IPS DF 6.9 (cell line): ENCODE measurements around the gene ENDOU.

ENCODE experiments used
- DNase-seq: peaks from one replicate; pipeline ENCODE4 v3.0.0-alpha.2; 2013; ENCODE audit warnings: low read depth, low spot score
- H3K27ac ChIP-seq: one replicate; pipeline ENCODE4 v1.5.1; 2013; ENCODE audit warnings: low read length, control low read depth
- H3K27me3 ChIP-seq: 2 replicates; pipeline ENCODE4 v1.6.1; 2013; ENCODE audit warnings: mild to moderate bottlenecking, low read length; ENCODE audit not compliant: control insufficient read depth, insufficient read depth
- H3K36me3 ChIP-seq: 2 replicates; pipeline ENCODE4 v1.6.1; 2013; ENCODE audit warnings: low read length; ENCODE audit not compliant: control insufficient read depth, insufficient read depth
- H3K4me1 ChIP-seq: 2 replicates; pipeline ENCODE4 v1.6.1; 2013; ENCODE audit warnings: low read length; ENCODE audit not compliant: control insufficient read depth, insufficient read depth
- H3K4me3 ChIP-seq: 2 replicates; pipeline ENCODE4 v1.5.1; 2013; ENCODE audit warnings: mild to moderate bottlenecking, low read length
- H3K9me3 ChIP-seq: 2 replicates; pipeline ENCODE4 v1.6.1; 2013; ENCODE audit warnings: low read length, inconsistent platforms; ENCODE audit not compliant: control insufficient read depth, insufficient read depth
- WGBS: extraction: QIAGEN DNeasy Blood & Tissue Kit; methylation state at CpG from one replicate; pipeline ENCODE4 v1.1.7; 2013; ENCODE audit warnings: mixed read lengths, missing lambda C conversion rate; ENCODE audit not compliant: insufficient read length, insufficient coverage; 5-methylcytosine and 5-hydroxymethylcytosine counted together

The ENDOU gene

GRCh38 chr12:47755655-47756562 is 30.6 kb upstream of the ENDOU start:
- no peak overlapping the region for H3K4me3 ChIP-seq
- H3K27me3 ChIP-seq, result no peaks in the 10 kb centered on the region
- H3K36me3 ChIP-seq, result no peaks in the 10 kb centered on the region
- no peak for DNase-seq
- H3K27ac ChIP-seq, result no peak overlapping the region
- no peaks in the 10 kb centered on the region for H3K9me3 ChIP-seq
- no CpG with 5 or more reads among the region's 12 CpGs for WGBS
- H3K4me1 ChIP-seq, result peaks cover 14% of the 10 kb centered on the region

GRCh38 chr12:47754881-47755280 is 29.6 kb upstream of the ENDOU start:
- Histone ChIP-seq H3K36me3 (no peaks in the 10 kb centered on the region), H3K9me3 (no peaks in the 10 kb centered on the region), H3K27me3 (no peaks in the 10 kb centered on the region), H3K4me1 (peaks cover 14% of the 10 kb centered on the region), H3K4me3 (no peak overlapping the region), H3K27ac (no peak overlapping the region)
- DNase-seq, result no peak
- WGBS, result no CpG with 5 or more reads among the region's 3 CpGs

- H3K4me3 ChIP-seq, result no peak overlapping the region
These were observed 28.8 kb upstream of the ENDOU start for GRCh38 chr12:47754126-47754525.

DNA sequence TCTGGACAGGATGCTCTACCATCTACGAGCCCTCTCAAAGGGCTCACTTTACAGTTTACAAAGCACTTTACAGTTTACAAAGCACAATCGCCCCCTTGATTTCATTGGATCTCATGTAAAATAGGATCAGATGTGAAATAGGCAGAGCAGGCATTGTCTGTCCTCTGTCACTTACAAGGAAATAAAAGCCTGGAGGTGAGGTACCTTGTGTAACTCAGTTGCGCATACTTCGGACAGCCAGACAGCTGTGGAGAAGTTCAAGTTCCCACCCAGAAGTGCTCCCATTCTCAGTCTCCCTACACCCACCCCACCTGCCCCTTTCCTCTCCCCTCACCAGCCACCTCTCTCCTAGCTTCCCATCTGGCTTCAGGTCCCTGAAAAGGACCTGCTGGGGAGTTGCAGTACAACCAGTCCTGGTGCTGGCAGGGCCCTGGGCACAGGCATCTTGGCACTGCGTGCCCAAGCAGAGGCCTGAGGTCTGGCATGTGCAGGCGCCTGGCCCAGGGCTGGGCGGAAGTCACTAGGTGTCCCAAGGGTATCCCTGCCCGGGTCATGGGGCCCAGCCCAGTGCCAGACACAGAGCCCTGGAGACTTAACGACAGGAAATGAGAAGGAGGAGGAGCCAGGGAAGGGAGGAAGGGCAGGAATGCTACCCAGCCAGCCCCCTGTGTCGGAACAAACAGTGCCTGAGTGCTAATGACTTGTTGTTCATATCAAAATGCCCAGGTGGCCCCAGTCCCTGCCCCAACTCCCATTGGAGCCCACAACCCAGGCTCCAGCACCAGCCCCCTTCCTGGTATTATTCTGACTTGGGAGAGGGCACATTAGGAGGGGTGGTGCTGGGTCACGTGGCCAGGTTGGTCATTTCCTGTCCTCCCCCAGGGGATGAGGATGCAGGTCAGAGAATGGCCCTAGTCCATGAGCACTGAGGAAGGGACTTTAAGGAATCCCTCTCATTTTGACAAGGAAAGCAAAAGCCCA is 28.0 kb upstream of the ENDOU start:
- H3K9me3 ChIP-seq, result no peaks in the 10 kb centered on the region
- H3K27ac ChIP-seq, result no peak overlapping the region
- DNase-seq, result no peak
- no peak overlapping the region for H3K4me3 ChIP-seq
- H3K27me3 ChIP-seq, result no peaks in the 10 kb centered on the region
- no peaks in the 10 kb centered on the region for H3K36me3 ChIP-seq
- WGBS, result no CpG with 5 or more reads among the region's 11 CpGs
- H3K4me1 ChIP-seq, result peaks cover 13% of the 10 kb centered on the region

More at GRCh38 chr12:47754126-47754525, 28.8 kb upstream of the ENDOU start:
- no peaks in the 10 kb centered on the region for H3K36me3 ChIP-seq
- H3K9me3 ChIP-seq, result no peaks in the 10 kb centered on the region
- DNase-seq, result no peak
- peaks cover 13% of the 10 kb centered on the region for H3K4me1 ChIP-seq
- H3K27ac ChIP-seq, result no peak overlapping the region
- H3K27me3 ChIP-seq, result no peaks in the 10 kb centered on the region
- WGBS, result no CpG with 5 or more reads among the region's 4 CpGs

GRCh38 chr12:47752552-47752951 is 27.3 kb upstream of the ENDOU start:
- WGBS, result no CpG with 5 or more reads among the region's 7 CpGs
- no peaks in the 10 kb centered on the region for H3K36me3 ChIP-seq
- H3K4me1 ChIP-seq, result peaks cover 10% of the 10 kb centered on the region
- H3K4me3 ChIP-seq, result no peak overlapping the region
- no peak overlapping the region for H3K27ac ChIP-seq
- DNase-seq, result no peak
- H3K27me3 ChIP-seq, result no peaks in the 10 kb centered on the region
- no peaks in the 10 kb centered on the region for H3K9me3 ChIP-seq

GRCh38 chr12:47752121-47752520 is 26.8 kb upstream of the ENDOU start:
- Histone ChIP-seq H3K36me3 (no peaks in the 10 kb centered on the region), H3K9me3 (no peaks in the 10 kb centered on the region), H3K27me3 (no peaks in the 10 kb centered on the region), H3K4me3 (no peak overlapping the region), H3K27ac (no peak overlapping the region), H3K4me1 (peaks cover 8% of the 10 kb centered on the region)
- WGBS, result no CpG with 5 or more reads among the region's 4 CpGs
- no peak for DNase-seq

- Histone ChIP-seq H3K27me3 (no peaks in the 10 kb centered on the region), H3K36me3 (no peaks in the 10 kb centered on the region), H3K27ac (no peak overlapping the region), H3K9me3 (no peaks in the 10 kb centered on the region), H3K4me1 (peaks cover 8% of the 10 kb centered on the region), H3K4me3 (no peak overlapping the region)
- WGBS, result no CpG with 5 or more reads among the region's 9 CpGs
- no peak for DNase-seq
These were observed 26.3 kb upstream of the ENDOU start for GRCh38 chr12:47751561-47751960.

DNA sequence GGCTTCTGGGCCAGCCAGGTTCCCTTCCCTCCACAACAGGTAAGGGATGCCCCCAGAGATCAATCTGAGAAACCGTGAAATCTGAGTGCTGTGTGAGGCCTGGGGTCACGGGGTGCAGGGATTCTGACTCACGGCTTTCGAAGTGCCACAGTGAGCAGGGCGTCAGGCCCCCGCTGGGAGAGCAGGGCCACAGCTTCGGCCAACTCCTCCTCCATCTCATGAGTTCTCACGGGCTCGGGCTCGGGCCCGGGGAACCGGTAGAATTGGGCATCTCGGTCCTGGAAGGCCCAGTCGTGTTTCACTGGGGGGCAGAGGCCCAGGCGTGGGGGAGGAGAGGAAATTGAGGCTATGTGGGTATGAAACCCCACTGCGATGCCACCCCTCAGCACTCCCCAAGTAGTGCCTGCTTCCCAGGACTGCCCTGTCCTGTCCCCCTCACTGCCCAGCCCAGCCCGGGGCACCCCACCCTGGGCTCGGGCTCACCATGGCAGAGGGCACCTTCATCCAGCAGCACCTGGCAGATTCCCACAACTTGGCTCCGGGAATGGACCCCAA is 25.7 kb upstream of the ENDOU start:
- no CpG with 5 or more reads among the region's 19 CpGs for WGBS
- Histone ChIP-seq H3K4me3 (no peak overlapping the region), H3K9me3 (no peaks in the 10 kb centered on the region), H3K27me3 (no peaks in the 10 kb centered on the region), H3K36me3 (no peaks in the 10 kb centered on the region), H3K27ac (no peak overlapping the region), H3K4me1 (peaks cover 6% of the 10 kb centered on the region)
- no peak for DNase-seq

DNA sequence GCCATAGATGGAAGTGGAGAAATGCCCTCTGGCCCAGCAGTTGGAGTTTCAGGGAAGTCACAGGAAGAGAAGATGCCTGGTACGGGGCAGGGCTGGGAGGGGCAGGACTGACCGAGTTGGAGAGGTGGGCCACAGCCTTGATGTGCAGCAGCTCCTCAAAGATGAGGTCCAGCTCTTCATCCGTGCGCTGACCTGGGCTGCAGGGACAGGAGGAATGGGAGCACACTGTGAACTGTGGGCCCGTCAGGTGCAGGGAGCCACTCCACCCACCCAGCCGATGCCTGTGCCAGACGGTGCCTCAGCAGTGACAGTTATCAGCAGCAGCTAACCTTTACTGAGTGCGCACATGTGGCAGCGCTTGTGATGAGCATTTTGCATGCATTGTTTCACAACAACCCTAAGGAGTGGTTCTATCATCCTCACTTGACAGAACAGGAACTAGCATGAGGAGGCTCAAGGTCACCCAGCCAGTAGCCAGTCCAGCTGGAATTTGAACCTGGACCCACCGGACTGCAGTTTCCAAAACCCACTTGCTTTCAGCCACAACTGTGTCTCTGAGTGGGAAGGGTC is 25.0 kb upstream of the ENDOU start:
- no peak for DNase-seq
- no peaks in the 10 kb centered on the region for H3K9me3 ChIP-seq
- H3K36me3 ChIP-seq, result no peaks in the 10 kb centered on the region
- no peaks in the 10 kb centered on the region for H3K27me3 ChIP-seq
- no CpG with 5 or more reads among the region's 10 CpGs for WGBS
- H3K27ac ChIP-seq, result no peak overlapping the region
- H3K4me3 ChIP-seq, result no peak overlapping the region
- H3K4me1 ChIP-seq, result peaks cover 6% of the 10 kb centered on the region

DNA sequence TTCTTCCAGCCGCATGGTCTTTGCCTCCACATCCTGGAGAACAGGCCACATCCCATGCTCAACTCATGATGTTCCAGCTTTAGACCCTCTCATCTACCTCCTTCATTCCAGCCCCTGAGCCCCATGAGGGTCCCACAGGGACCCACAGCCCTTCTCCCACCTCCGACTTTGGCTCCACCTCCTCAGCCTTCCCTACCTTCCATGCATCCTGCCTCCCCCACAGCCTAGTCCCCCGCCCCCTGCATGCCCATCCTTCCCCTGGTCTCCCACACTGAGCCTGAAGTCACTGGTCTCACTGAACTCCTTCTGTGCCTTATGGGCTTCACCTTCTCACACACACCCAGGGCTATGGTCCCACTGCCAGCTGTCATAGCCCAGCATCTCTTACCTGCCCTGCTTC is 23.6 kb upstream of the ENDOU start:
- H3K36me3 ChIP-seq, result no peaks in the 10 kb centered on the region
- DNase-seq, result no peak
- no CpG with 5 or more reads among the region's 3 CpGs for WGBS
- peaks cover 6% of the 10 kb centered on the region for H3K4me1 ChIP-seq
- no peaks in the 10 kb centered on the region for H3K27me3 ChIP-seq
- H3K4me3 ChIP-seq, result no peak overlapping the region
- H3K9me3 ChIP-seq, result no peaks in the 10 kb centered on the region
- H3K27ac ChIP-seq, result no peak overlapping the region
